Nephron (organoid): ENCODE measurements around the gene CCDC33.

ENCODE experiments used
- H3K27ac Mint-ChIP-seq, 3 experiments: 2 replicates each; pipeline ENCODE4 v1.8.0; 2020; ENCODE audit warnings: mixed read lengths in 3 of 3, mild to moderate bottlenecking in 2 of 3, moderate library complexity in 1 of 3
- H3K27me3 Mint-ChIP-seq: 2 replicates; pipeline ENCODE4 v1.8.0; 2021; ENCODE audit warnings: low read depth, mild to moderate bottlenecking, moderate library complexity, mixed read lengths
- H3K36me3 Mint-ChIP-seq: 2 replicates; pipeline ENCODE4 v1.8.0; 2020; ENCODE audit warnings: low read depth, mixed read lengths
- H3K4me1 Mint-ChIP-seq: 2 replicates; pipeline ENCODE4 v1.8.0; 2020; ENCODE audit warnings: mixed read lengths
- H3K4me3 Mint-ChIP-seq, 3 experiments: 2 replicates each; pipeline ENCODE4 v1.8.0; 2020; ENCODE audit warnings: mild to moderate bottlenecking in 3 of 3, mixed read lengths in 3 of 3, moderate library complexity in 2 of 3
- H3K9me3 Mint-ChIP-seq: 2 replicates; pipeline ENCODE4 v1.8.0; 2020; ENCODE audit warnings: mixed read lengths
- TF ChIP-seq, protein P1 (sequence below), 3 experiments: fragments of 200-600 bp; sonication (generic); IDR thresholded peaks; one replicate each; pipeline ENCODE4 v1.5.0; 2021; ENCODE audit warnings: antibody characterized with exemption in 3 of 3; ENCODE audit not compliant: unreplicated experiment in 3 of 3

Gene CCDC33

DNA sequence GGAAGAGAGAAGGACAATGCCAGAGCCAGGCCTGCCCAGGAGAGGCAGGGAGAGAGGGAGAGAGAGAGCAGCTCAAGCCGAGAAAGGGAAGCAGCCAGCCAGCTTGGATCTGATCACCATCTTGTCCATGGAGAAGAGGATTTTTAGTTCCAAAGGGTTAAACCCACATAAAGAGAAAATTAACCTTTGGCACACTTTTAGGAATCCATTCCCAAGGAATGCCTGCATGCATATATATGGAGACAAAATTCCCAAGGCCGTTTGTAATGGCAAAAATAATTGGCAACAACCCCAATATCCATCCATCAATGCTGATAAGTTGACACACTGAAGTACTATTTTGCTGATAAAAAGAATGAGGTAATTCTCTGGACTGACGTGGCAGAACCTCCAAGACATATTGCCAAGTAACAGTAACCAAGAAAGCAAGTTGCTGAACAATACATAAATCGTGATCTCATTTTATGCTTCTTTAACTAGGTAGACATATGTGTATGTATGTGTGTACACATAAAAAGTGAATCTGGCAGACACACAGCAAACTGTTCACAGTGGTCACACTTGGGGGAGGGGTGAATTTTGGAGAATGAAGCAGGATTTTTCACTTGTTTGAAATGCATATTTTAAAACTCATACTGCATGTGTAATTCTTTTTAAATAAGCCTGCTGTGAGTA lies 26.0 kb upstream of the CCDC33 start:
- peaks cover 6% of the 10 kb centered on the region for H3K27me3 Mint-ChIP-seq
- H3K27ac Mint-ChIP-seq, result peak overlapping the region; percentile 86 to 98 (median 97)
- H3K4me3 Mint-ChIP-seq, result peak overlapping the region; percentile 30 to 71 (median 38)
- peaks cover 90% of the 10 kb centered on the region for H3K4me1 Mint-ChIP-seq
- no peaks in the 10 kb centered on the region for H3K36me3 Mint-ChIP-seq
- TF ChIP-seq, protein P1, sequence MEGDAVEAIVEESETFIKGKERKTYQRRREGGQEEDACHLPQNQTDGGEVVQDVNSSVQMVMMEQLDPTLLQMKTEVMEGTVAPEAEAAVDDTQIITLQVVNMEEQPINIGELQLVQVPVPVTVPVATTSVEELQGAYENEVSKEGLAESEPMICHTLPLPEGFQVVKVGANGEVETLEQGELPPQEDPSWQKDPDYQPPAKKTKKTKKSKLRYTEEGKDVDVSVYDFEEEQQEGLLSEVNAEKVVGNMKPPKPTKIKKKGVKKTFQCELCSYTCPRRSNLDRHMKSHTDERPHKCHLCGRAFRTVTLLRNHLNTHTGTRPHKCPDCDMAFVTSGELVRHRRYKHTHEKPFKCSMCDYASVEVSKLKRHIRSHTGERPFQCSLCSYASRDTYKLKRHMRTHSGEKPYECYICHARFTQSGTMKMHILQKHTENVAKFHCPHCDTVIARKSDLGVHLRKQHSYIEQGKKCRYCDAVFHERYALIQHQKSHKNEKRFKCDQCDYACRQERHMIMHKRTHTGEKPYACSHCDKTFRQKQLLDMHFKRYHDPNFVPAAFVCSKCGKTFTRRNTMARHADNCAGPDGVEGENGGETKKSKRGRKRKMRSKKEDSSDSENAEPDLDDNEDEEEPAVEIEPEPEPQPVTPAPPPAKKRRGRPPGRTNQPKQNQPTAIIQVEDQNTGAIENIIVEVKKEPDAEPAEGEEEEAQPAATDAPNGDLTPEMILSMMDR (IDR thresholded peaks at IDR 0.05; ENCODE audit: unreplicated experiment in 3 of 3), result no peak
- no peaks in the 10 kb centered on the region for H3K9me3 Mint-ChIP-seq

DNA sequence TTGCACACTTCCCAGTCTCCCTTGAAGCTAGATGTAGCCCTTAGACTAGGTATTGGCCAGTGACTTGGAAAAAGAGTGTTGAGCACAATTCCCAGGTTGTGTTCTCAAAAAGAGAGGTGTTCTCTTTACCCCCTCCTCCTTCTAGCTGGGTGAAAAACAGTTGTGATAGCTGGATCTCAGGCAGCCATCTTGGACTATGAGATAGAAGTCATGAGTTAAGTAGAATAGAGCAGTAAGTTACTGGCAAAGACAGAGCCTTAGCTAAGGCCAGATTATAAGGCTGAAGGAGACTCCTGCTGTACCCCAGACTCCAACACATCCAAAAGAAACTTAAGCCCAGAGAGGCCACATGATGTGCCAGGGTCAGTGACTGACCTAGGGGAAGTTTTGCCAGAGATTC lies 25.4 kb upstream of the CCDC33 start:
- no peak overlapping the region for H3K4me3 Mint-ChIP-seq
- TF ChIP-seq, protein P1 (IDR thresholded peaks at IDR 0.05; ENCODE audit: unreplicated experiment in 3 of 3), result no peak
- no peaks in the 10 kb centered on the region for H3K36me3 Mint-ChIP-seq

DNA sequence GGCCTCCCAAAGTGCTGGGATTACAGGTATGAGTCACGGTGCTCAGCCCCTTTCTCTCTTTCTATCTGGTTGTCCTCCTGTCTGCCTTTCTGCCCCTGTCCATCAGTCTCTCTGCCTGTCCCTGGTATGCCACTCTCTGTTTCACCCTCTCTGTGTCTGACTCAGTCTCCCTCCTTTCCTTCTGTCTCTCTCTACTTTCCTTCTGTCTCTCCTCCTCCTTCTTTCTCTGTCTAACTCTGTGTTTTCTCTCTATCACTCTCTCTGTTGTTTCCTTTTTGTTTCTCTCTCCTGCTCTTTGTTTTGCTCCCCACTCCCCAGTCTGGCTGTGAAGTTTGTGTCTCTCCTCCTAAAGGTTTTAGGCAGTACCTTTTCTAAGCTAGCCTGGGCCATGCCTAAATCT lies 24.5 kb upstream of the CCDC33 start:
- Mint-ChIP-seq H3K27me3 (peaks cover 6% of the 10 kb centered on the region), H3K4me3 (peak overlapping the region; percentile 13 to 36 (median 36)), H3K4me1 (peaks cover 93% of the 10 kb centered on the region), H3K27ac (peak overlapping the region; percentile 86 to 95 (median 90)), H3K36me3 (no peaks in the 10 kb centered on the region), H3K9me3 (no peaks in the 10 kb centered on the region)
- TF ChIP-seq, protein P1 (IDR thresholded peaks at IDR 0.05; ENCODE audit: unreplicated experiment in 3 of 3), result no peak

More for the DNA sequence above, 25.4 kb upstream of the CCDC33 start:
- Mint-ChIP-seq H3K4me1 (peaks cover 91% of the 10 kb centered on the region), H3K9me3 (no peaks in the 10 kb centered on the region), H3K27ac (peak overlapping the region; percentile 86 to 98 (median 97)), H3K27me3 (peaks cover 6% of the 10 kb centered on the region)

DNA sequence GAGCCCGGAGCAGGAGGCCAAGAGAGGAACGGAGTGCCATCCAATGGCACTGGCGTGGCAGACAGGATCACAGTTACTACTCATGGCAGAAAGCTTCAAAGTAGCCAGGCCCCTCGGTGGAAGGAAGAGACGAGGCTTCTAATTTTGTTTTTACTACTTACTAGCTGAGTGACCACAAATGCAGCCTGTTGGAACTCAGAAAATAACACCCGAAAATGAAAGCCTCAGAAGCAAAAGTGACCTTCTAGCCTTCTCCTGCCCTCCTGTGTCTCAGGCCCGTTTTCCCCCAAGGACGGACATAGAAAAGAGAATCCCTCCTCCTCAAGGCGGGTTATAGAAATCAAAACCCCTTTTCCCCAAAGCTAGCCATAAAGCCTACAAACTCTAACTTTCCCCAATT lies 23.6 kb upstream of the CCDC33 start:
- TF ChIP-seq, protein P1 (IDR thresholded peaks at IDR 0.05; ENCODE audit: unreplicated experiment in 3 of 3), result no peak

DNA sequence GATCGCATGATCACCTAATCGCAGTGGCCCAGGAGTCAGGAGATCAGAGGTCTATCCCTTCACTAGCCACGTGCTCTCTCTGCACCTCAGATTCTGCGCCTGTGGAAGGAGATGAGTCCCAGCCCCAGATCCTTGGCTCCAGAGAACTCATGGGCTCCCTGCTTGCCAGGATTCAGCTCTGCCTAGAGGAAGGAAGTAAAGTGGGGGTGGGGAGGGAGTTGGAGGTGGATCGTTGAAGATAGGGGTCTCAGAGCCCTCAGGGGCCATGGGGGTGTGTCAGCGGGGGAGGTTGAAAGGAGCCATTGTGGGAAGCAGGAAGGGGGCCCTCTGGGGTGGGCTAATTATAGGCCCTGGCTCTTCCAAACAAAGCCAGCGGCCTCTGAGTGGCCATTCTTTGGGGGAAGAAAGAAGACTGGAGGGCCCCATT lies 22.3 kb upstream of the CCDC33 start:
- Mint-ChIP-seq H3K36me3 (no peaks in the 10 kb centered on the region), H3K27ac (peak overlapping the region; percentile 86 to 95 (median 90)), H3K9me3 (no peaks in the 10 kb centered on the region)

More for the DNA sequence above, 23.6 kb upstream of the CCDC33 start:
- H3K36me3 Mint-ChIP-seq, result no peaks in the 10 kb centered on the region
- no peak overlapping the region for H3K4me3 Mint-ChIP-seq
- peaks cover 88% of the 10 kb centered on the region for H3K4me1 Mint-ChIP-seq
- peak overlapping the region; percentile 86 to 95 (median 90) for H3K27ac Mint-ChIP-seq
- peaks cover 6% of the 10 kb centered on the region for H3K27me3 Mint-ChIP-seq
- no peaks in the 10 kb centered on the region for H3K9me3 Mint-ChIP-seq

More for the DNA sequence above, 22.3 kb upstream of the CCDC33 start:
- no peak overlapping the region for H3K4me3 Mint-ChIP-seq
- H3K27me3 Mint-ChIP-seq, result peaks cover 6% of the 10 kb centered on the region
- peaks cover 78% of the 10 kb centered on the region for H3K4me1 Mint-ChIP-seq
- TF ChIP-seq, protein P1 (IDR thresholded peaks at IDR 0.05; ENCODE audit: unreplicated experiment in 3 of 3), result no peak
